Stimulated activated CD4-positive, alpha-beta T cell treated with anti-CD3 and anti-CD28 coated beads, Interleukin-15, amount 100 ng/mL, for 48 hours (primary cell): ENCODE results near the gene TRRAP.

Source experiments
- DNase-seq, 2 donors: peaks; one replicate each; pipeline ENCODE4 v3.0.0-alpha.2; 2020; ENCODE audit warnings: low read depth in 2 of 2

The TRRAP gene

DNA sequence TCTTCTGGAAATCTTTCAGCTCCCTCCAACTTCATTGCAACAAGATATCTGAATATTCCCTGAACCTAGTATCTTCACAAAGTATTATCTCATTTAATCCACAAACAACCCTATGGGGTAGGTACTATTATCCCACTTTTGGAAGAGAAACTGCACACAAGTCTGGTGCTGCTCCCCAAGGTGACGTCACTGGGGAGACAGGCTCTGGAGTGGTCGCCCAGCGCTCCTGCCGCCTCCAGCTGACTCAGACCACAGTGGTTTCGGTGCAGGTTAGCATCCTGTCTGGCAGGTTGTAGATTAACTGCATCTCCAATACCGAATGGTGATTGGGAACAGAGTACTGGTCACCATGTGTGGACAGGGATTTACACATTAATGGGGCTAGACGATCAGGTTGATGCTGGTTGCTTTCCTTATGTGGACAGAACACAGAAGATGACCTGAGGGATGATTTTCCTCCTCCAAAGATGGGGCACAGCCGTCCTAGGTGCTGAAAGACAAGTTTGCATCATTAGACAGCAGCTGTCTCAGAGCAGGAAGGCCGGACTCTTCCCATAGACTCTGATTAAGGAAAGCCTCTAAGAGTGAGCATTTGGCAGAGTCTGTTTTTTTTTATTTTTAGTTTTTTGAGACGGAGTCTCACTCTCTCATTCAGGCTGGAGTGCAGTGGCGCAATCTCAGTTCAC, 128.6 kb downstream of the TRRAP start:
- no peak for DNase-seq

DNA sequence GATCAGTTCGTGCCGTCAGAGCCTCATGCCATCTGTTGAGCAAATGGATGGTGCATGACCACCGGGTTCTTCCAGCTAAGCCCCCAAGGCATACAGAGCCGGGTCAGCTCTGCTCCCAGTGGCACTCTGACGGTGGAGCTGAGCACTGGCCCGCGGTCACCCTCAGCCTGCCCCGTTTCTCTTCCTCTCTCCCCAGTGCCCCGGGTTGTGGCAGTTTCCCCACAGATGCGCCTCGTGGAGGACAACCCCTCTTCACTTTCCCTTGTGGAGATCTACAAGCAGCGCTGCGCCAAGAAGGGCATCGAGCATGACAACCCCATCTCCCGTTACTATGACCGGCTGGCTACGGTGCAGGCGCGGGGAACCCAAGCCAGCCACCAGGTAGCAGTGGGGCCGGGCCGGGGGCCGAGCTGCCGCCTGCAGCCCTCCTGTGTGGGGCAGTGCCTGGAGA, 129.9 kb downstream of the TRRAP start:
- DNase-seq: no peak

DNA sequence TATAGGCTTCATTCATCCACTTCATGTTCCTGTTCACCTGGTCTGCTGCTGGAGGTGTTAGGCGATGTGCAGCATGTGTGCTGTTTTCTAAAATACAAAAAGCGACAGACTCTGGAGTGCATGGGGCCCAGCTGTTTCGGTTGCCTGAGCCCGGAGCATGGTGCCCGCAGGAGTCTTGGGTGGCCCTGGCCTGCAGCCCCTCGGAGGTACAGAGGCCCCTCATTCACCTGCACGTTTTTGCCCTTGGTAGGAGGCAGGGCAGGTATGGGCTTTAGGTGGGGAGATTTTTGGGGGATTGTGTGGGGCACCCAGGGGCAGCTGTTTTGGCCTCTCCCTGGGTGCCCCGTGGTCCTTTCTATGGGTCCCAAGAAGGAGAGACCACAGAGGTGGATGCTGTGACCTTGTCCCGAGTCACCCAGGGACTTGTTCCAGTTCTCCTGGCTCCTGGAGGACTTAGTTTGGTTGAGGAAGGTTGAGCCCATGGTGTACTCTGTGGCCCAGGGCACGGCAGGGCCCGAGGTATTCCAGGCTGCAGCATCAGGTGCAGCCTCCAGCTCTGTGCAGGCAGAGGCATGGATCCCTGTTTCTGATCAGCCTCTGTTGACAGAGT, 130.7 kb downstream of the TRRAP start:
- DNase-seq: no peak

DNA sequence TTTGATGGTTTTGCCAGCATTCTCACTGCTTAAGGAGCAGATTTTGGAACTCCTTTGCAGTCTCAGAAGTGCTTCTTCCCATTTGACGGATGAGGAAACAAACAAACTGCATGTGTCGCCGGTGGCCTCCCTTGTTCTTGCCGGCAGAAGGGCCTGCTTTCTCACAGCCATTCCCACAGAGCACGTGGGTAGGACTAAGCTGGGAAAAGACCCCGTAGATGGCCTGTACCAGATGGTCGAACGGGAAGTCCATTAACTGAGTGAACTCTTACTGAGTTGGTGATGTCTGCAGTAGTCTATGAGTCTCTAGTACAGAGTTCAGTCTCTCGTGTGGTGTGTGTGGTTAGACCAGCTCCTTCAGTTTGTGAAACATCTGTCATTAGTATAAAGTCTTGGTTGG, 131.9 kb downstream of the TRRAP start:
- DNase-seq: no peak

DNA sequence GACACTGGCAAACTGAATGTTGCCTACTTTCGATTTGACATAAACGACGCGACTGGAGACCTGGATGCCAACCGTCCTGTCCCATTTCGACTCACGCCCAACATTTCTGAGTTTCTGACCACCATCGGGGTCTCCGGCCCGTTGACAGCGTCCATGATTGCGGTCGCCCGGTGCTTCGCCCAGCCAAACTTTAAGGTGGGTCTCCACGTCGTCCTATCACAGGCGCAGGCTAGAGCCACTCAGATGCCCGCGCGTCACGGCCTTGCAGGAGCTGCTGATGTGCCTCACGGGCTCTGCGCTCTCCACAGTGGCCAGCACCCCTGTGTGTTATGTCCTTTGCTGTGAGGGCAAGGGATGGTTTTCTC, 133.0 kb downstream of the TRRAP start:
- DNase-seq: no peak

DNA sequence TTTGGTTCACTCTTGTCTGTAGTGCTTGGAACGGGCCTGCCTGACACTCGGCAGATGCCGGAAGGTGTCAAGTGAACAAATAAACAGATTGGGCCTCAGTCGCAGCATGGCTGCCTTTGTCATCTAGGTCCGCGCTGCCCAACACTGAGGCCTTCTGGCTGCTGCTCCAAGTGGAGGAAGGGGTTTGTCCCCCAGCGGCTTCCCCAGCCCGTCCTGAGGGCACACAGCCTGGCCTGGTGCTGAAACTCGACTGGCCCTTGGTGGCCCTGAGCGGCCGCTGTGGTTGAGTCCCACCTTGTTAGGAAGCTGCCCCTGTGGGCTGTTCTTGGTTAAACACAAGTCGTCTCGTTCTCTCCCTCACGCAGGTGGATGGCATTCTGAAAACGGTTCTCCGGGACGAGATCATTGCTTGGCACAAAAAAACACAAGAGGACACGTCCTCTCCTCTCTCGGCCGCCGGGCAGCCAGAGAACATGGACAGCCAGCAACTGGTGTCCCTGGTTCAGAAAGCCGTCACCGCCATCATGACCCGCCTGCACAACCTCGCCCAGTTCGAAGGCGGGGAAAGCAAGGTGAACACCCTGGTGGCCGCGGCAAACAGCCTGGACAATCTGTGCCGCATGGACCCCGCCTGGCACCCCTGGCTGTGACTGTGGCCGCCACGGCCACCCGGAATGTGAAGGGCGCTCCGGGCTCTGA, 133.5 kb downstream of the TRRAP start:
- DNase-seq: no peak

DNA sequence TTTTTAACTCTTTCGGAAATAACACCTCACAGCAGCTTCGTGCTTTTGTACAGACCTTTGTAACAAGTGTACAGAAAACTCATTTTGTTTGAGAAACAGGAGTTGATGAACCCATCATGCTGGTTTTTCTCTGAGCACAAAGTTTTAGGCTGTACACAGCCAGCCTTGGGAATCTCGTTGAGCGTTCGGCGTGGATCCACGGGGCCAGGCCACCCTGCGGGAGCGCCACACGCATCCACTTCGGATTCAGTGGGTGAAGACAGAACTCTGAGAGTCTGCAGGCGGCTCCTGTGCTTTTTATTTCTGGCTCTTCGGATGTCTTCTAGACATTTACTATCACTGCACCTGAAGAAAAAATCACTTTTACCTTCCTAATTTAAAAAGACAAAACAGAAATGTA, 134.4 kb downstream of the TRRAP start:
- no peak for DNase-seq

DNA sequence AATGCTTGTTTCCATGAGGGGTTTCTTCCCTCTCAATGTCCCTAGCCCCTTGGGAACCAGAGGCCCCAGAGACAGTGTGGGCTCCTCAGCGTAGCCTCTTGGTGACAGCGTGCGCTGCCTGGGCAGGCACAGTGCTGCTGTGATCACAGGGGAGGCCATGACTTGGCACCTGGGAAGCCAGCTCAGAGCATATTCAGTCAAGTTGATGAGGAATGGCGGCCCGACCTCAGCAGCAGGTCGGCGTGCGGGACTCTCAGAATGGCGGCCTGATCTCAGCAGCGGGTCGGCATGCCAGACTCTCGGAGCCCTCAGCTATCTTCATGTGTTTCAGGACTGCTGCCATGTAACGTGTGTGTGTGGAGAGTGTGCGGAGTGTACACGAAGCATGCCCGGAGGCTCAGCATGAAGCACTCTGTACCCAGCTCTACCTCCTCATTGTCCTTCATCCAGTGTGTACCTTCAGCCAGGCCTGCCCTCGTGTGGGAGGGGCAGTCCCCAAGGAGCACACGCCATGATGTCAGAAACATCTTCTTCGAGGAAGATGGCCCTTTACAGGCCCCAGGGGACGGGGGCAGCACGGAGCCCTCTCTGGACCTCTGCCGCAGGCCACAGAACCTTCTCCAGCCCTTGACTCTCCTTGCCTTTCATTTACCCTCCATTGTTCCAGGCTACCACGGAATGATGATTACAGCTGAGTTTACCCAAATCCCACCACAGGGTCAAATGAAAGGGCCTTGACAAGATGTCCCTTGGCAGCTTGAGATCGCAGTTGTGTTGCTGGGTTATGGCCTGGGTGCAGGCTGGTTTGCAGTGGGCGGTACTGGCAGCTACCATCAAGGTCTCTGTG, 135.2 kb downstream of the TRRAP start:
- no peak for DNase-seq

DNA sequence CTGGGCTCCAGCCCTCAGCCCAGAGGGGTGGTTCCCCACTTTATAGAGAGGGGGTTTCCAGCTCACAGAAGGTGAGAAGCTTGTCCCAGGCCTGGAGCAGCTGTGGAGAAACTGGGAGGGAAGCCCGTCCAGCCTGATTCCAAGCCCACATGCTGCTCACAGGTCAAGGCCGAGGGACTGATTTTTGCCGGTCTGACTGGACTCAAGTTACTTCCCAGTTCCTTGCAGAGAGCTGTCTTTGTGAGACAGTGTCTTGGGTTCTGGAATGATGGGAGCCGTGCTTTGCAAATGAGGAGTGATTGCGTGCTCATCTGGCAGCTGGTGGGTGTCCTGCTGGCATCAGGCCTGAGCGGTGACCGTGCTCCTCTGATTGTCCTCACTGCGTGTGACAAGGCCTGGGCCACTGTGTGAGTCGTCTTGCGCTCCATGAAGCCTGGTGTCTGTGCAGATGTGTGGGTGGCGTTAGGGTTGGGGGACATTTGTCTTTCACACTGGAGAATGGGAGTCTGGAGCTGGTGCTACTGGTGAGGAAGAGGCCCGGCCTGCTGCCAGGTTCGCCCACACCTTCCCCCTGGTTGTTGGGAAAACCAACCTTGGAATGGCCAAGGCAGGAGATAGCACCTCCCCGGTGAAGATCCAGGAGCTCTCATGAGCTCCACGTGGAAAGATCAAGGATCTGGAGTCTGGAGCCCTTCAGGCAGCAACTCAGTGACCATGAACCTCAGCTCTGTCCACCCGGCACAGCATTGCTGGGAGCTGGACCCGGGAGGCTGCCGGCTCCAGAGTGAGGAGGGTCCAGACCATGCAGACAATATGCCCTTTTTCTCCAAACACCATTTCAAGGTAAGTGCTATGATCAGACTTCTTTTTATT, 136.0 kb downstream of the TRRAP start:
- no peak for DNase-seq

DNA sequence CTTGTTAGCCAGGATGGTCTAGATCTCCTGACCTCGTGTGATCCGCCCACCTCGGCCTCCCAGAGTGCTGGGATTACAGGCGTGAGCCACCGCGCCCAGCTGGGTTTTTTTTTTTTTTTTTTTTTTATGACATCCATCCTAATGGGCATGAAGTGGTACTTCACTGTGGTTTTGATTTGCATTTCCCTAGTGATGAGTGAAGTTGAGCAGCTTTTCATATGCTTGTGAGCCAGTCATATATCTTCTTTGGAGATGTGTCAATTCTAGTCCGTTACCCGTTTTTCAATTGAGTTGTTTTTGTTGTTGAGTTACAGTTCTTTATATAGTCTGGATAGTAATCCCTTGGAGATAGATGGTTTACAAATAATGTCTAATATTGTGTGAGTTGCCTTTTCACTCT, 137.9 kb downstream of the TRRAP start:
- DNase-seq: no peak

DNA sequence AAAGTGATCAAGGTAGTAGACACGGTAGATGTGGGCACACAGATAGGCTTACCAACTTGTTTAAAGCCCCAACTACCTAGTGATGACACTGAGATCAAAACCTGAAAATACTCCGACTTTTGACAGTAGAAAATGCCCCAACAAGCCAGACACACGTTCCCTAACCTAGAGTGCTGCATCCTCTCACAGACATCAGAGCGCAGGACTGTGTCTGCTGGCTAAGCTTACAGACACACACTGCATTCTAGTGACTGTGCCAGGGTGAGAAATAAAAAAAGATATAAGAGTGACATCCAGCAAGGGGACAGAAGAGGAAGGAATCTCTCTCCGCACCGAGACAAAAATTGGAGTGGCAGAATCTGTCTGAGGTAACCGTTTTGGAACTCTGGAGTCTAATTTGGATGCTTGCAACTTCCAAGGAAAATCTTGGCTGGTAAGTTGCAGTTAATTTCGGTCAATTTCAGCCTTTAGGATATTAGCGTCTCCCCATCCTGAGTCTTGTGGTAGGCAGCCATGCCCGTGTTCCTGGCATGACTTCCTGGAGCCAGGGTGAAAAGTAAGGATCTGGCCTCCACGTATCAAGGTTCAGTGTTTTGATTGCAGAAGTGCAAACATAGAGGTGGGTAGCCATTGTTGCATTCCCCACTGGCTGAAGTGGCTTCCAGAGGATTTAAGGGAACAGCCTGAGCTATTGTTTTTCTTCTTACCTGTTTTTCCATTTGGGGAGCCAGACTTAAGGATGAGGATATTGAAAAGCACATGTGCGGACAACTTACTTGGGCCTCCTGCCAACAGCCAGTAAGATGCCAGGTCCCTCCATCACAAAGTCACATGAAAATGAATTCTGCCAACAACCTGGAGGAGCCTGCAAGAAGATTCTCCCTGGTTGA, 141.4 kb downstream of the TRRAP start:
- no peak for DNase-seq

DNA sequence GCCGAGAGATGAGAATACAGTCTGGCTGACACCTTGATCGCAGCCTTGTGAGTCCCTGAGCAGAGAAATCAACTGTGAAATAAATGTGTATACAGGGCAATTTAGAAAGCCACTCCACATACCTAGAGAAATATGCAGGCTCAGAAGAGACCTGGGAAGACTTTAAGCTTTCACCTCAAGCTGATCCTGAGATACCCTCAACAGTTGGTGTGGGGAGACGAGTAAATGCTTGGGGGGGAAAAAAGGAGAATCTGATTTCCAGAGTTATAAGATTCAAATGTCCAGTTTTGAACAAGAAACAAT, 142.0 kb downstream of the TRRAP start:
- no peak for DNase-seq

DNA sequence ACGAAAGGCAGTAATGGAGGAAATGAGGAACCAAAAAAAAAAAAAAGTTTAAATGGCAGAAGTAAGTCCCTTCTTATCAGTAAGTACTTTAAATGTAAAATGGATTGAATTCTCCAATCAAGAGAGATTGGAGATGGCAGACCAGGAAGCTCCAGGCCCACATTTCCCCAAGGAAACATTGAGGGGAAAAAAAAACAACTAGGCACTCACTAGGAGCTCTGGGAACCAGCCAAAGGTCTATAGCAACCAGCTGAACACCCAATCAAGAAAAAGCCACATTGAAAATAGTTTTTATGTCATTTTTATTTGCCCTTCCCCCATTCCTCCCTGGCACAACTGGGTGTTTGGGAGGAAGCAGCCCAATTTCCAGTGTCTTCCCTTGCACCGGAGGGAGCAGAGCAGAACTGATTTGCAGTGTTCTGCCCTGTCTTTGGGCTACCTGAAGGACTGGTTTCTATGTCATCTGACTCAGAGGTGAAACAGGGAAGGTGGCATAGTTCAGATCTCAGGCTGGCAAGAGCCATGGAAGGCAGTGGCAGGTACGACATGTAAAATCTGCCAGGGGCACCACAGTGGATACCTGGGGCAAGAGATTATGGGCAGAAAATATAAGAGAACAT, 143.7 kb downstream of the TRRAP start:
- no peak for DNase-seq

DNA sequence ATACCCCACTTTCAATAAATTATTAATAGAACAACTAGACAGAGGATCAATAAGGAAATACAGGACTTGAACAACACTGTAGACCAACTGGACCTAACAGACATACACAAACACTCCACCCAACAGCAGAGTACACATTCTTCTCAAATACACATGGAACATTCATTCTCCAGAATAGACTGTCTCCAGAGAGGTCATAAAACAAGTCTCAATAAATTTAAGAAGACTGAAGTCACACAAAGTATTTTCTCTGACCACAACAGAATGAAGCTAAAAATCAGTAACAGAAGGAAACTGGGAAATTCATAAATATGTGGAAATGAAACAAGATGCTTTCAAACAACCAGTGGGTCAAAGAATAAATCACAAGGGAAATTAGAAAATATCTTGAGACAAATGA, 145.7 kb downstream of the TRRAP start:
- no peak for DNase-seq

DNA sequence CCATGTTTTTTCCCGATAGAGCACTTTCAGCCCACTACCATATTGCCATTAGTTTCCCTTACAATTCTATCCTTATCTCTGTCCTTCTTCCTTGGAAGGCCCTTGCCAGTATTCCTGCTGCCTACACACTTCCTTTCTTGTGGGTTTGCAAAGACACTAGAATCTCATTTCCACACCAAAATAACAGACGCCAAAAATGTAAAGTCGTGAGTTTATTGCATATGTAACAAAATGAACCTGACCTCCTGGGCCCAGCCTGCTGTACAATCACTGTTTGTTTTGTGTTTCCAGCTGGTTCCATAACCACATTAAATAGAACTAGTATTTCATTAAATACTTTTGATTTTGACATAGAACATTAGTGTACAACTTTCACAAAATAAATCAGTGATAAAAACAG, 148.9 kb downstream of the TRRAP start:
- no peak for DNase-seq

DNA sequence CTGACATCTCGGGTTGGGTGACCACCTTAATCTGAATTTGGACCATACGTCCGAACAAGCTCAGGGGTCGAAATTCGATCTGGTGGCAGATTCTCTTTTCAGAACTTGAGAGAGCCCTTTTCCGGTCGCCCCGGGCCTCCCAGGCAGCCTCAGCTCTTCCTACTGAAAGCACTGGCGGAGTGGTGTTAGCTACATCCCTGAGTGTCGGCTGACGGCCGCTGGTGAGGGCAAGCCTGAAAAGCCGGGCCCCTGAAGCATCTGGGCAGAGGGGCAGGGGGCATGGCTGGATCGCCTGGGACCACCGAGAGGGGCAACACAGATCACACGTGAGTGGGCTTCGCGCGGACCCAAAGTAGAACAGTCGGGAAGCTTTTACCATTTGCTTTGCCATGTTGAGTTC, 149.5 kb downstream of the TRRAP start:
- DNase-seq: no peak

DNA sequence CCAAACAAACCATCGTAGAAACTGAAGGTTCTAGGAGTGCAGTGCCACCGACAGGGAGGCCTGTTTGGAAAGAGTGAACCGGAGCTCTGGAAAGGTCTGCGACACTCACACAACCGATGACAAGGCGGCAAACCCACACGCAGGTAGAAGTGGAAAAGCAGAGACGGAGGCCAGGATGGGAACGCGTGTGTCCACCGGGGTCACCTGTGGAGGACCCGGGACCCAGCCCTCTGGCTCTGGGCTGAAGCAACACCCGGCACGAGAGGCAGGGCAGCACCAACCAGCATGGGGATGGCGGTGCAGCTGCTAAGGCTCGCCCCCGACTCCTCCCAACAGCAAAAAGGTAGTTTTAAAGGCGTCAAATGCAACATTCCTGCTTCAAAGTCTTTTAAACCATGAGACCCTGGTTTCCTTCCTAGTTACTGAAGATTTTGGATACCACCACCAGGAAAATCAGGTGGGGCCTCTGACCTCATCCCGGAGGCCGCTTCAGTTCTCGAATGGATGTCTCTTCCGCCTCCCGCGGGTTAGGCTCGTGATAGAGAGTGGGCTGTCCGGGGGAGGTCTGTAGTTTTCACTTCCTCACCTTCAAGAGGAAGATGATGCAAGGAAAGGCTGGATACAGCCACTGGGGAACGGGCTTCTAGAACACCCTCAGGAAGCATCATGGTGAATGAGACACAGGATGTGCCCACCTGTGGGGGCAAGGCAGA, 150.1 kb downstream of the TRRAP start:
- no peak for DNase-seq

DNA sequence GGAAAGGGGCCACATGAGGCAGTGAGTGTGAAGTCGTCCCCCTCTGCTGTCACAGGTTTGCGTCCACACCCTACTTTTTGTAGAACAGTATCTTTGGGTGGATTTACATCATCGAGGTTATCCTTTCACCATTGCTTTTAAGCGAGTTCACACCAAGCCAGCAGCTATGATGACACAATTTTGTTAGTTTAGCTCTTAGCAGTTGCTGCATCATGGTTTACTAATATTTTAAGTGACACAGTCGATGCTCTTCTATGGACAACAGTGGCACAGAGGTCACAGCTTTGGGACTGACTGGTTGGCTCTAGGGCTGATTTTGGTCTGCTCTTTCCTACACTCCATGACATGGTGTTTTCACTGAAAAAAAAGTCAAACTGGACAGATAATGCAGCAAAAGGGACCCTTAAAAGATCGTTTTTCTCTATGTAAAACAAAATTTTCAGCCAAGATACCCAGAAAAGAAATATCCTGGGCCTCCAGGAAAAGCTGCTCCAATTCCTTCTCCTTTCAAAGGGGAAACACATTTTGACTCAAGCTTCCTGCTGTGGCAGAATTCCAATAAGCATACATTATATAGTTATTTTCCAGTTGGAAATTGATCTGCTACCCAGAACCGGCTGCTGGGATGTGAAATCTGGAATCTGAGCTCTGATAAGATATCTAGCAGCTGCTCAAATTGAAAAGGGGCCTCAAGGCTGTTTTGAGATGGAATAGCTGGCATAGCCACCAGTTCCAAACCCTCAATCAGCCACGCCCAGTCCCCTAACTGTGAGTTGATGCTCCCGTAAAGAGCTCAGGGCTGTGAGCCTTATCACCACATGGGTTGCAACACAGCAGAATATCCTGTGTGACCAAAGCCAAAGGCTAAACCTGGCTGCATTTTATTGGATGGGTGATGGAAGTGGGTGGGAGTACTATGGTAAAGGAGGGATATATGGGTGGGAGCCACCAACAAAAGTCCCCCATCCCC, 151.4 kb downstream of the TRRAP start:
- no peak for DNase-seq
